ENCODE results near the gene NOTCH1.

NOTCH1 gene

DNA sequence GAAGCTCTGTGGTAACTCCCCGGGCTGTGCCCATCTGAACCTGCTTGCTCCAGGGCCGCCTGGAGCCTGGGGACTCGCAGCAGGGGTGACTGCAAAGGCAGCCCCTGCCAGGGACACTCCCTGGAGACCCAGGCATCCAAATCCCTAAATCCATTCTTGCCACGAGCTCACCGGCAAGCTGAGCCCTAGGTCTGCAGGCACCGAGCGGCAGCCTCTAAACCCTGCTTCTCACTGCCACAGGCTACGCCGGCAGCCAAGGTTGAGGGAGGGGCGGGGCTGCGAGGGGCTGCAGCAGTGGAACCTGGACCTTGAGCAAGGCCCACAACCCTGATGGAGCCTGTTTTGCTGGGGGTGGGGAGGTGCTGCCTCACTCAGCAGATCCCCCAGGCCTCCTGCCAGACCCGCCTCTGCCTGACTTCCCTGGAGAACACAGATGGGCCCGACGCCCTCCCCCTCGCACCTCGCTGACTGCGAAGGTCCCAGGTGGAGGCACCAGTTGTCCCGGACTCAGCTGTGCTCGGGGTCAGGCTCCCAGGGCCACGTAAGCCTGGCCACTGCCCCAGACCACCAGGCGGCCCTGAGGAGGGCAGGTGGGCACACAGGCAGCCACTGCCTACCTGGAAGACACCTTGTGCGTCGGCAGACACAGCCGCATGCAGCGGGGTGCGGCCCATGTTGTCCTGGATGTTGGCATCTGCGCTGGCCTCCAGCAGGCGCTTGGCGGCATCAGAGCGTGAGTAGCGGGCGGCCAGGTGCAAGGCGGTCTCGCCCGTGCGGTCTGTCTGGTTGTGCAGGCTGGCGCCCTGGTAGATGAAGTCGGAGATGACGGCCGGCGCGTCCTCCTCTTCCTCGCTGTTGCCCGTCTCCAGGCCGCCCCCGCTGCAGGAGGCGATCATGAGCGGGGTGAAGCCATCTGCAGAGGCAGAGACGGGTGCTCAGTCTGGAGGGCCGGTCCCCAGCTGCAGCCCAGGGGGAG, 45.6 kb downstream of the NOTCH1 start:
- DNase-seq = no peak

GRCh38 chr9:136499071-136499934, 46.5 kb downstream of the NOTCH1 start:
- DNase-seq = no peak

DNA sequence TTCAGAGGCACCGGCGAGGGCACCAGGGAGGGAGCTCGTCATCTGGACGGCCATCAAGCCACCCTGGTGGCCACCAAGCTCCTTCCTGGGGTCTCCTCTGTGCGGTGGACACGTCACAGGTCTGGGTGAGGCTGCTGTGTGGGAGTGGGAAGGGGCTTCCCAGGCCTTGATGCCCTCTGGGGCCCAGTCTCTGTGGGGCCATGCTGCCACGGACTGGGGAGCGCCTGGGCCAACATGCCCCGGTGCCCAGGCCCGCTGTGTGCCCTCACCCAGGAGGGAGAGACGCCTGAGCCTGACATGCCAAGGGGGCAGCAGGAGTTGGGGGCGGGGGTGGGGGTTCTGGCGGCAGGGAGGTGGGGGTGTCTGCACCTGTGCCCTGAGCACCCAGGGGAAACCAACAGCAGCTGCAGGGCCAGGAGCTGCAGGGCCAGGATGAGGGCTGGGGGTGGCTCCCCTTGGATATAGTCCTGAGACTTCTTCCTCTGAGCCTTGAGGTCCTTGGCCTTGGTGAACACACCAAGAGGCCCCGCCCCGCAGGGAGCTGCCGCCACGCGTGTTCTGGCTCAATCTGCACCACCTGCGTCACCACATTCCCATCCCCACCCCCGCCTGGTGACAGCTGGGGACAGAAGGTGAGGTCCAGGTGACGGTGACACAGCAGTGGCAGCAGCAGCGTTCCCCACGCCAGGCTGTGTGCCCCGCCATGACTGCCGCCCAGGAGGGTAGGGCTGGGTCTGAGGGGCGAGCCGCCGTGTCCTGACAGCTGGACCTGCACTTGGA, 47.7 kb downstream of the NOTCH1 start:
- DNase-seq = no peak

DNA sequence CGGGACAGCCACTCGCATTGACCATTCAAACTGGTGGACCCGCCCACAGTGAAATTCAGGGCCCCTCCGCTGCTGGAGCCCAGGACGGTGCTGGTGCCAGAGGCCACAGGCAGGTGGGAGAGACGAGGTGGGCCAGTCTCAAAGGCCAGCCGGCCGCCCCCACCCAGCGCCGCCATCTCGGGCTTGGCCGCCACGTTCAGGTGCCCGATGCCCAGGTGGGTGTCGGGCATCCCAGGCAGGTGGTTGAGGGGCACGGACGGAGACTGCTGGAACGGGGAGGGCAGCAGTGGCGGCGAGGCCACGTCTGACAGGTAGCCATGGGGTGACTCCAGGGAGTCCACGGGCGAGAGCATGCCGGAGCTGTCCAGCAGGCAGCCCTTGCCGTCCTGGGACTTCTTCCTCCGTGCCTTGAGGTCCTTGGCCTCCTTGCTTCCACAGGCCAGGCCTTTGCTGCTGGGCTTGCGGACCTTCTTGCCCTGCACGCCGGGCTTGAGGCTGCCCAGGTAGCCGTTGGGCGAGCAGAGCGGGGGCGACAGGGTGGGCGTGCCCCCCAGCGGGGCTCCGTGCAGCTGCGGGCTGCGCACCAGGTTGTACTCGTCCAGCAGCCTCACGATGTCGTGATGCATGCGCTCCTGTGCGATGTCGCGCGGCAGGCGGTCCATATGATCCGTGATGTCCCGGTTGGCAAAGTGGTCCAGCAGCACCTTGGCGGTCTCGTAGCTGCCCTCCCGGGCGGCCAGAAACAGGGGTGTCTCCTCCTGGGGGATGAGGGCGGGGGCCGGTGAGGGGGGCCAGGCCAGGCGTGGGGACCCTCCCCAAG, 48.8 kb downstream of the NOTCH1 start:
- DNase-seq = no peak

DNA sequence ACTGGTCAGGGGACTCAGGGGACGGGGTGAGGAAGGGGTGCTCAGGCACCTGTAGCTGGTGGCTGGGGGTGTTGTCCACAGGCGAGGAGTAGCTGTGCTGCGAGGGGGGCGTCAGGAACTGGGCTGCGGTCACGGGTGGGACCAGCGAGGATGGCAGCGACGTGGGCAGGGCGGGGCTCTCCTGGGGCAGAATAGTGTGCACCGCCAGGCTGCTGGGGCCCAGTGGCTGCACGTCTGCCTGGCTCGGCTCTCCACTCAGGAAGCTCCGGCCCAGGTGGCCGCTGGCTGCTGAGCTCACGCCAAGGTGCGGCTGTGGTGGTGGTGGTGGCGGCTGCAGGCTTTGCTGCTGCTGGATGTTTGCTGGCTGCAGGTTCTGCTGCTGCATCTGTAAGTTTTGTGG, 49.7 kb downstream of the NOTCH1 start:
- DNase-seq = no peak

GRCh38 chr9:136495238-136495800, 50.5 kb downstream of the NOTCH1 start:
- DNase-seq = no peak

DNA sequence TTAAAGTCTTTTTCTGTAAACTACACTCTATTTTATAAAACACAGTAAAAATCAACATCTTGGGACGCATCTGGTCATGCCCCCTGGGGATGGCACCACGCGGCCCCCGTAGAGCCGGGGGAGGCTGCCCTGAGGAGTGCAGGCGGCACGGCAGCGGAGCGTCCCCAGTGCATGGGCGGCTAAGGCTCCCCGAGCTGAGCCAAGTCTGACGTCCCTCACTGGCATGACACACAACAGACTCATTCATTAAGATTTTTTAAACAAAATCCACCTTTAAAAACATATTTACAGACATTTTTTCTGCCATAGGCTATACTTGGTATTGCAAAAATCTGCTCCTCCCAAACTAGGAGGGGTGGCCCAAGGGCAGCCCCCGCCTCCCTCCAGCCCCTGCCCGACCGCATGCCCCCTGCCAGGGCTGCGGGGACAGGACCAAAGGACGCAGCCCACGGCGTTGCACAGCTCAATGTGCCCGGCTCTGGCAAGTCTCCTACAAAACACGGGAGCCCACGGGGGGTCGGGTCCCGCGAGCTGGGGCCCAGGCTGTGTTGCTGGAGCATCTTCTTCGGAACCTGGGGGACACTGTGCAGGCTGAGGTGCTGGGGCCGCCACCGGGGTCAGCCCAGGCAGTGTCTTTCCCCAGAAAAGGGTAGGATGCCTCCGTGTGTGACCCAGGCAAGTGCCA, 51.2 kb downstream of the NOTCH1 start:
- no peak for DNase-seq

- no peak for DNase-seq
Measured at GRCh38 chr9:136494012-136494411, 51.8 kb downstream of the NOTCH1 start.

- no peak for DNase-seq
Measured at GRCh38 chr9:136493567-136493971, 52.3 kb downstream of the NOTCH1 start.

- no peak for DNase-seq
Measured at GRCh38 chr9:136492978-136493522, 52.8 kb downstream of the NOTCH1 start.

DNA sequence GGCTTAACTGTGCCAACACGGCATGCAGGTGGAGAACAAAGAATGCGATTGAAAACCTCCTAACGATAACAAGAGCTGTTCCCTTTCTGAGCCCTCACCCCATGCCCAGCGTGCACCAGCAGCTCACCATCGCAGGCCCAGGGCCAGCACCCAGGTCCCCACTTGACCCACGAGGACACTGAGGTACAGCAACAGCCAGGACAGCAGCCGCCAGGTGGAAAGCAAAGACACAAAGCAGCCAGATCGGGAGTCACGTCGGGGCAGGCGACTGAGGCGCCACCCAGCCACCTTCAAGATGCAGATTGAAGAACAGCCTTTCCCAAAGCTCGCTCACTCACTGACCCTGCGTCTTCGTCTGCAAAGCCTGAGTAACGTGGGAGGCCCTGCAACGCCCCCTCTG, 56.1 kb downstream of the NOTCH1 start:
- DNase-seq = no peak

- DNase-seq = peak; percentile 77
Measured at GRCh38 chr9:136488247-136489214, 57.3 kb downstream of the NOTCH1 start.

GRCh38 chr9:136487672-136488071, 58.2 kb downstream of the NOTCH1 start:
- no peak for DNase-seq

GRCh38 chr9:136486823-136487620, 58.8 kb downstream of the NOTCH1 start:
- DNase-seq = no peak

DNA sequence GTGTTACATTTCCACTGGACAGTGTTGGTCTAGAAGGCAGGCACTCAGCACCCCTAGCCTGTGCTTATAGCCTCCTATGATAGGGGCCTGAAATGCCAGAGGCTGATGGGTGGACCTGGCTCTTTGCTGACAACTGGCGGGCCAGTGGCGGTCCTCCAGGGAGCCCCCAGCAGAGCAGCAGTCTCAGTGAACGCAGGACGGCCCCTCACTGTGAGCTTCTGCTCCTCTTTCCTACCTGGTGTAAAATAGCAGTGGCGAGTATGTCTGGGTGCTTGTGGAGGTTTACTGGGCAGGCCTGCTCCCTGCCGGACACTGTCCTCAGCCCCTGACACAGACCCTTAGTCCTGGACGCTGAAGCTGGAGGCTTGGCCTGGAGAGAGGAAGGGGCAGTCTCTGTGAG, 59.7 kb downstream of the NOTCH1 start:
- DNase-seq = no peak

- DNase-seq = peak; percentile 88
Measured at GRCh38 chr9:136485049-136486045, 60.5 kb downstream of the NOTCH1 start.

Data from stimulated activated CD4-positive, alpha-beta T cell treated with anti-CD3 and anti-CD28 coated beads, Interleukin-4, amount 100 ng/mL, for 24 hours (primary cell).